K562 (cell line): ENCODE measurements around the gene STC2. TPM values are rescaled to one million over a fixed set of nuclear protein-coding genes. Genes with fewer than 3 reads are reported as not detected.

Source experiments
- ATAC-seq: fragments of 200-7000 bp; cut with Tn5 transposase; 3 replicates; pipeline ENCODE4 v1.9.1; 2020; ENCODE audit warnings: moderate library complexity
- BruUV-seq: library from RNA; stranded (reverse); fragments of 400-500 nt; replicated peaks from 2 replicates; lab custom pipeline; 2021; lab: Mats Ljungman, UMichigan
- CTCF ChIA-PET: fragments of 300-600 bp; formaldehyde crosslinking; extraction: SDS; loops from one replicate; lab custom pipeline; 2021; ENCODE audit warnings: low intra/inter-chr PET ratio; lab: Yijun Ruan, JAX
- POLR2A ChIA-PET: fragments of 300-600, 350-650 bp; sonication (Branson Sonifier 250); formaldehyde crosslinking; extraction: SDS; loops from one replicate; lab custom pipeline; 2021; ENCODE audit warnings: antibody characterized with exemption, inconsistent platforms; lab: Yijun Ruan, JAX
- DNase-seq, 4 experiments: peaks; one replicate each; pipeline versions ENCODE4 v3.0.0 to v3.0.0-alpha.2; 2011 to 2018; ENCODE audit warnings: low spot score in 3 of 4, mixed read lengths in 3 of 4; ENCODE audit errors: extremely low read depth in 1 of 4
- FAIRE-seq: peaks from 2 replicates; lab custom pipeline; 2011; peaks lifted over from hg19 to GRCh38; lab: Jason Lieb, UNC
- H2AFZ ChIP-seq: 2 replicates; pipeline ENCODE4 v1.6.0; 2011; ENCODE audit warnings: low read depth, low read length, control low read depth, inconsistent platforms
- H3K27ac ChIP-seq: fragments of 200-600 bp; 3 replicates; pipeline ENCODE4 v1.8.0; 2011; ENCODE audit warnings: low read depth, mild to moderate bottlenecking, control low read depth, inconsistent platforms, low read length, moderate library complexity, mixed read lengths; ENCODE audit errors: extremely low read depth
- H3K27me3 ChIP-seq, 2 experiments: fragments of 300-600 bp in 1 of 2; 2 replicates in 1 of 2; 3 replicates in 1 of 2; pipeline versions ENCODE4 v1.6.0 to v1.8.0; 2011; ENCODE audit warnings: inconsistent platforms in 2 of 2, low read length in 2 of 2, mild to moderate bottlenecking in 1 of 2, mixed read lengths in 1 of 2, moderate library complexity in 1 of 2; ENCODE audit not compliant: control insufficient read depth in 2 of 2, insufficient read depth in 2 of 2
- H3K36me3 ChIP-seq: fragments of 300-600 bp; 3 replicates; pipeline ENCODE4 v1.8.0; 2011; ENCODE audit warnings: mild to moderate bottlenecking, low read length, inconsistent platforms; ENCODE audit not compliant: control insufficient read depth, insufficient read depth
- H3K4me1 ChIP-seq, 2 experiments: fragments of 200-600 bp in 1 of 2; replicated peaks in 1 of 2; 2 replicates in 1 of 2; 3 replicates in 1 of 2; pipeline versions ENCODE4 v1.5.1 to v1.8.0; 2011; ENCODE audit warnings: inconsistent platforms in 2 of 2, low read length in 2 of 2, mild to moderate bottlenecking in 1 of 2, mixed read lengths in 1 of 2, moderate library complexity in 1 of 2; ENCODE audit not compliant: control insufficient read depth in 2 of 2, insufficient read depth in 2 of 2
- H3K4me2 ChIP-seq: 2 replicates; pipeline ENCODE4 v1.6.1; 2011; ENCODE audit warnings: low read length, control low read depth, inconsistent platforms, mixed read lengths; ENCODE audit not compliant: insufficient read depth
- H3K4me3 ChIP-seq: fragments of 200-600 bp; sonication (generic), shearing (Covaris generic); 2 replicates; pipeline ENCODE4 v1.5.1; 2016; ENCODE audit warnings: control low read depth, inconsistent platforms
- H3K79me2 ChIP-seq: fragments of 200-600 bp; 3 replicates; pipeline ENCODE4 v1.8.0; 2011; ENCODE audit warnings: low read length, inconsistent platforms; ENCODE audit not compliant: control insufficient read depth, insufficient read depth
- H3K9ac ChIP-seq, 2 experiments: 2 replicates each; pipeline versions ENCODE4 v1.6.0 to v1.6.1; 2011; ENCODE audit warnings: low read depth in 2 of 2, low read length in 2 of 2, control low read depth in 1 of 2, inconsistent platforms in 1 of 2, mild to moderate bottlenecking in 1 of 2, mixed read lengths in 1 of 2; ENCODE audit not compliant: insufficient read depth in 1 of 2
- H3K9me1 ChIP-seq: one replicate; pipeline ENCODE4 v1.6.0; 2011; ENCODE audit warnings: inconsistent platforms, mild to moderate bottlenecking, low read length, moderate library complexity; ENCODE audit not compliant: control insufficient read depth, insufficient read depth
- H3K9me3 ChIP-seq: replicated peaks from 2 replicates; pipeline ENCODE4 v1.5.1; 2011; ENCODE audit warnings: low read depth, low read length, inconsistent platforms; ENCODE audit not compliant: control insufficient read depth, insufficient read depth
- H4K20me1 ChIP-seq: replicated peaks from 2 replicates; pipeline ENCODE4 v1.6.1; 2011; ENCODE audit warnings: low read length, inconsistent platforms, mixed read lengths; ENCODE audit not compliant: control insufficient read depth, insufficient read depth
- CBFA2T2 ChIP-seq: fragments of 450-650 bp; conservative IDR thresholded peaks from 2 replicates; pipeline ENCODE4 v1.6.1; 2017; ENCODE audit warnings: mild to moderate bottlenecking
- CC2D1A ChIP-seq: fragments of 450-650 bp; IDR thresholded peaks from 2 replicates; pipeline ENCODE4 v1.6.1; 2017; ENCODE audit warnings: mild to moderate bottlenecking
- CTBP1 ChIP-seq: fragments of 450-650 bp; IDR thresholded peaks from 2 replicates; pipeline ENCODE4 v1.6.1; 2016; ENCODE audit warnings: borderline replicate concordance
- GATAD2B ChIP-seq: fragments of 450-650 bp; IDR thresholded peaks from 2 replicates; pipeline ENCODE4 v1.6.1; 2017; ENCODE audit warnings: mild to moderate bottlenecking, borderline replicate concordance
- HDAC8 ChIP-seq: fragments of 450-650 bp; IDR thresholded peaks from 2 replicates; pipeline ENCODE4 v1.6.1; 2016; ENCODE audit warnings: mild to moderate bottlenecking, missing genetic modification characterization, moderate library complexity, missing compliant biosample characterization
- HMG20B ChIP-seq: fragments of 250-450 bp; sonication (Bioruptor Pico); IDR thresholded peaks from 2 replicates; pipeline ENCODE4 v1.5.0; 2021; ENCODE audit warnings: mild to moderate bottlenecking
- ILK ChIP-seq: fragments of 450-650 bp; IDR thresholded peaks from 2 replicates; pipeline ENCODE4 v1.6.1; 2016; ENCODE audit warnings: missing genetic modification characterization, low read depth, mild to moderate bottlenecking, missing compliant biosample characterization, moderate library complexity, borderline replicate concordance
- KAT7 ChIP-seq: sonication (generic); formaldehyde crosslinking; IDR thresholded peaks from 2 replicates; pipeline ENCODE4 v1.8.0; 2022; ENCODE audit warnings: missing genetic modification reagents, mild to moderate bottlenecking, borderline replicate concordance
- KDM4B ChIP-seq, 2 experiments: fragments of 450-650 bp in 1 of 2; sonication (generic) in 1 of 2; IDR thresholded peaks; 2 replicates each; pipeline ENCODE4 v1.6.1; 2016 to 2017; ENCODE audit warnings: borderline replicate concordance in 2 of 2, antibody characterized with exemption in 1 of 2, low read depth in 1 of 2, mild to moderate bottlenecking in 1 of 2
- MAZ ChIP-seq, 2 experiments: fragments of 450-650 bp in 1 of 2; sonication (generic) in 1 of 2; formaldehyde crosslinking; IDR thresholded peaks in 1 of 2; conservative IDR thresholded peaks in 1 of 2; 2 replicates each; pipeline versions ENCODE4 v1.4.0 to v1.5.0; 2020; ENCODE audit warnings: mild to moderate bottlenecking in 1 of 2, missing genetic modification reagents in 1 of 2
- MEF2A ChIP-seq: IDR thresholded peaks from 2 replicates; pipeline ENCODE4 v1.6.1; 2011; ENCODE audit warnings: low read depth, mild to moderate bottlenecking, low read length, moderate library complexity; ENCODE audit not compliant: control insufficient read depth
- NFIC ChIP-seq: fragments of 450-650 bp; IDR thresholded peaks from 2 replicates; pipeline ENCODE4 v1.6.1; 2017; ENCODE audit warnings: mild to moderate bottlenecking, inconsistent platforms
- NR1H2 ChIP-seq: sonication (generic); formaldehyde crosslinking; IDR thresholded peaks from 2 replicates; pipeline ENCODE4 v1.4.0; 2020; ENCODE audit warnings: mild to moderate bottlenecking, missing genetic modification reagents
- OTX1 ChIP-seq: fragments of 450-650 bp; formaldehyde crosslinking; IDR thresholded peaks from 2 replicates; pipeline ENCODE4 v1.4.0; 2022; ENCODE audit warnings: mild to moderate bottlenecking
- POLR2AphosphoS5 ChIP-seq: IDR thresholded peaks from 2 replicates; pipeline ENCODE4 v1.6.1; 2011; ENCODE audit warnings: mild to moderate bottlenecking, low read depth, low read length, moderate library complexity; ENCODE audit not compliant: control insufficient read depth, insufficient read depth
- RBFOX2 ChIP-seq: fragments of 200-400 bp; formaldehyde crosslinking; IDR thresholded peaks from 2 replicates; pipeline ENCODE4 v1.6.1; 2017; ENCODE audit warnings: low read depth, mild to moderate bottlenecking, low read length, moderate library complexity
- SIN3A ChIP-seq, 2 experiments: fragments of 150-350 bp in 1 of 2; IDR thresholded peaks; 2 replicates each; pipeline ENCODE4 v1.6.1; 2011 to 2016; ENCODE audit warnings: borderline replicate concordance in 2 of 2, low read depth in 2 of 2, low read length in 2 of 2, mild to moderate bottlenecking in 2 of 2, moderate library complexity in 2 of 2; ENCODE audit not compliant: control insufficient read depth in 1 of 2
- SMAD4 ChIP-seq: fragments of 250-450 bp; sonication (Bioruptor Pico); conservative IDR thresholded peaks from 2 replicates; pipeline ENCODE4 v1.8.0; 2021; ENCODE audit warnings: inconsistent platforms, mild to moderate bottlenecking, moderate library complexity
- ZNF586 ChIP-seq: fragments of 450-650 bp; formaldehyde crosslinking; conservative IDR thresholded peaks from 2 replicates; pipeline ENCODE4 v1.4.0; 2020; ENCODE audit warnings: mild to moderate bottlenecking, moderate library complexity
- WGBS: fragments of 100-300 bp; shearing (Covaris generic); methylation state at CpG from one replicate; pipeline ENCODE4 v1.1.6; 2016; ENCODE audit warnings: low coverage, mixed read lengths; ENCODE audit not compliant: insufficient coverage; ENCODE audit errors: missing lambda C conversion rate; 5-methylcytosine and 5-hydroxymethylcytosine counted together
- in situ Hi-C: fragments of 300-500 bp; cut with MboI; formaldehyde crosslinking; loops from 4 replicates; pipeline ENCODE4 v1.15.0; 2018; ENCODE audit warnings: inconsistent platforms, mixed read lengths
- intact Hi-C: fragments of 100-400 bp; cut with micrococcal nuclease; formaldehyde crosslinking; loops from 2 replicates; pipeline ENCODE4 v1.14.2; 2022
- polyA plus RNA-seq, 8 experiments: library from polyadenylated mRNA; depleted of rRNA in 4 of 8; stranded (reverse) in 5 of 8; unstranded in 3 of 8; fragments of >200 nt; fragmentation: Nextera tagmentation in 2 of 8; fragmentation: Illumina TruSeq in 1 of 8; extraction: Ambion mirVana in 2 of 8; extraction: Trizol in 1 of 8; gene quantifications; 2 replicates each; pipeline versions ENCODE4 v1.2.1 to v1.2.3, GENCODE V29; 2011 to 2014; ENCODE audit warnings: inconsistent platforms in 1 of 8, missing spikeins in 1 of 8
- total RNA-seq, 7 experiments: library from RNA; depleted of rRNA in 6 of 7; stranded (reverse); fragments of >200 nt in 6 of 7; fragmentation: Illumina TruSeq in 2 of 7; extraction: Trizol in 2 of 7; gene quantifications; 2 replicates each; pipeline versions ENCODE4 v1.2.1 to v1.2.3, GENCODE V29; 2011 to 2021; ENCODE audit warnings: low replicate concordance in 1 of 7
- TF ChIP-seq, protein P1 (sequence below), 3 experiments: fragments of 200-800 bp in 1 of 3; sonication (Bioruptor generic) in 1 of 3; sonication (generic) in 1 of 3; formaldehyde crosslinking in 1 of 3; IDR thresholded peaks; 2 replicates each; pipeline versions ENCODE4 v1.6.1 to v1.8.0; 2016 to 2022; ENCODE audit warnings: mild to moderate bottlenecking in 2 of 3, missing compliant biosample characterization in 2 of 3, missing genetic modification characterization in 2 of 3, missing genetic modification reagents in 1 of 3

Gene STC2
- total and polyA plus RNA-seq, 9 of the 15 experiments (the other 6 are each of a cell fraction or from before 2014, with no cell fraction given), result 0.62 to 31.7 (median 7.4) TPM

DNA sequence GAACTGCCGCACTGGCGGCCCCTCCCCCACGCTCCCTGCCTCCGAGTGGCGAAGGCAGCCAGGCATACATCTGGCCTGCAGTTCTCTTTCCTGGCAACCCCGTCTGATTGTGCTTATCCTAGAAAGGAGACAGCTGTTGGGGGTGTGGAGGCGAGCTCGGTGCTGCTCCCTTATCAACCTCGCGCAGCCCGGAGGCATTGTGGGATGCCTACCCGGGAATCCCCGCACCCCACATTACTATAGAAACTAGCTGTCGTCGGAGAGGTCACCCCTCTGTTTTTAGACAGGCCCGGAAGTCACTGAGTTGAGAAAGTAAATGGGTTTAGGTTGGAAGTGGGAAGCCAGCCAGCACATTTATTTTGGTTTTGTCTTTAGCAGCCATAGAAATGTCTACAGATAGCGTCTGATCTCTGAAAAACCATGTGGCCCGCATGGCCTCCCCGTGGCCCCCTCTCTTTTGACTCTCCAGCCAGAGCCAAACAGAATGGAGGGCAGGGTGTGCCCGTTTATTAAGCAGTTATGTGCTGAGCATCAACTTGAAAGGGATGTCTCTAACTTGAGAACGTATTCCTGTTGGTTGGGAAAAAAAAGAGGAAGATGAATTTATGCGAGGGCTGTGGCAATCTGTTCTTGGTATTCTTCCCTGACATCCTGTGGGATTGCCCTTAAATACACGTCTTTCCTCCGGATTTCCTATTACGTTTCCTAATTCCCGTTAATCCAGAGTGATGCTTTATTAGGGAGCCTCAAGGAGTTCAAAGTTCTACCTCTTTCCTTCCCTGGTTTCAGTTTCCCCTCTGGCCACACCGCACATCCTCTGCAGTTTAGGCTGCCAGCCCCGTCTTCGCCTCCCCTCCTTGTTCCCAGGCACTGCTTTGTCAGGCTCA lies 3.9 kb downstream of the STC2 start:
- no TSS peak for BruUV-seq
- ATAC-seq (peak; percentile 43), FAIRE-seq (peak; percentile 81), DNase-seq (peak; percentile 69 to 92 (median 81))
- Histone ChIP-seq H3K4me1 (peaks cover 41 to 51% of the 10 kb centered on the region in 2 experiments), H3K79me2 (peaks cover 33% of the 10 kb centered on the region), H2AFZ (peak overlapping the region; percentile 85), H3K4me3 (no peak overlapping the region; the same call in 1 of the 2 replicates), H3K9me3 (no peaks in the 10 kb centered on the region), H3K27ac (peak overlapping the region; percentile 75), H3K4me2 (peak overlapping the region; percentile 60), H4K20me1 (no peaks in the 10 kb centered on the region), H3K36me3 (peaks cover 60% of the 10 kb centered on the region), H3K27me3 (no peaks in the 10 kb centered on the region), H3K9ac (peak overlapping the region; percentile 13 to 71), H3K9me1 (no peaks in the 10 kb centered on the region)
- ChIA-PET CTCF (no interaction called here), POLR2A (interaction anchor here (0.6 to 1.0 kb wide), 2 partner anchors 12 to 31 kb away, joined by 4 to 5 read pairs; no protein-coding TSS in a partner anchor)
- in situ Hi-C loops (no loop called here), intact Hi-C loops (loop anchor here (10.0 kb wide), 2 partner anchors 550 to 560 kb away; partner anchors contain the start of genes CPEB4 and DUSP1)
- WGBS, result 21% methylated on average over 29 of the region's 29 CpGs
- TF ChIP-seq MAZ (CRISPR knock-in tag; conservative IDR thresholded peaks at IDR 0.05 in 1 of 2, IDR thresholded peaks at IDR 0.05 in 1 of 2), result peak in 1 of 2 experiments; percentile 66; a peak in 1 of 4 replicates
- TF ChIP-seq HDAC8 (tag), result no peak
- TF ChIP-seq, protein P1, sequence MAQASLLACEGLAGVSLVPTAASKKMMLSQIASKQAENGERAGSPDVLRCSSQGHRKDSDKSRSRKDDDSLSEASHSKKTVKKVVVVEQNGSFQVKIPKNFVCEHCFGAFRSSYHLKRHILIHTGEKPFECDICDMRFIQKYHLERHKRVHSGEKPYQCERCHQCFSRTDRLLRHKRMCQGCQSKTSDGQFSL (CRISPR knock-in tag; IDR thresholded peaks at IDR 0.05), result peak; percentile 74
- TF ChIP-seq, protein P1 (tag; IDR thresholded peaks at IDR 0.05), result peak in 1 of 2 experiments; percentile 34; a peak in 1 of 4 replicates
- TF ChIP-seq CBFA2T2, result peak; percentile 91
- TF ChIP-seq NR1H2 (CRISPR knock-in tag), result no peak
- TF ChIP-seq CTBP1, result peak; percentile 36; the same call in 1 of the 2 replicates
- TF ChIP-seq ILK (tag), result no peak
- TF ChIP-seq NFIC, result peak; percentile 74
- TF ChIP-seq SMAD4 (CRISPR knock-in tag), result peak; percentile 68
- no peak for TF ChIP-seq OTX1 (CRISPR knock-in tag)
- peak; percentile 64; the same call in 1 of the 2 replicates for TF ChIP-seq GATAD2B
- TF ChIP-seq SIN3A (IDR thresholded peaks at IDR 0.05; ENCODE audit: borderline replicate concordance in 2 of 2, control insufficient read depth in 1 of 2, low read depth in 2 of 2, low read length in 2 of 2), result peak; percentile 63 to 86; a peak in 2 of 4 replicates
- no peak for TF ChIP-seq ZNF586
- peak; percentile 88 for TF ChIP-seq POLR2AphosphoS5
- peak; percentile 33; the same call in 1 of the 2 replicates for TF ChIP-seq CC2D1A
- no peak for TF ChIP-seq KDM4B (IDR thresholded peaks at IDR 0.05; ENCODE audit: borderline replicate concordance in 2 of 2, low read depth in 1 of 2)
- no peak for TF ChIP-seq HMG20B
- TF ChIP-seq MEF2A, result 0 out of 2 replicates have a peak, but pooled peaks have one; percentile 27
- peak; percentile 88; the same call in 1 of the 2 replicates for TF ChIP-seq KAT7 (CRISPR knock-in tag)
- TF ChIP-seq RBFOX2, result peak; percentile 53
